Neural progenitor cell (in vitro differentiated cells): ENCODE results near the gene GDPD4. TPM values are rescaled to one million over a fixed set of nuclear protein-coding genes. Genes with fewer than 3 reads are reported as not detected.

ENCODE experiments used
- DNase-seq: peaks from one replicate; pipeline ENCODE4 v3.0.0-alpha.2; 2016; ENCODE audit warnings: low spot score
- H2AFZ ChIP-seq: fragments of 200-600 bp; sonication (generic); replicated peaks from 2 replicates; pipeline ENCODE4 v1.6.1; 2016; ENCODE audit warnings: antibody characterized with exemption
- H3F3A ChIP-seq: fragments of 200-600 bp; sonication (generic); 2 replicates; pipeline ENCODE4 v1.6.1; 2016; ENCODE audit warnings: antibody characterized with exemption, low read depth
- H3K27ac ChIP-seq: fragments of 200-600 bp; sonication (generic); 2 replicates; pipeline ENCODE4 v1.5.1; 2016; ENCODE audit warnings: mild to moderate bottlenecking
- H3K27me3 ChIP-seq: fragments of 200-600 bp; sonication (generic); 2 replicates; pipeline ENCODE4 v1.6.1; 2016; ENCODE audit warnings: mild to moderate bottlenecking, moderate library complexity
- H3K36me3 ChIP-seq: fragments of 200-600 bp; sonication (generic); 2 replicates; pipeline ENCODE4 v1.5.1; 2016
- H3K4me1 ChIP-seq: fragments of 200-600 bp; sonication (generic); 2 replicates; pipeline ENCODE4 v1.6.1; 2016; ENCODE audit warnings: mixed run types
- H3K4me2 ChIP-seq: fragments of 200-600 bp; sonication (generic); 2 replicates; pipeline ENCODE4 v1.6.1; 2016
- H3K4me3 ChIP-seq: fragments of 200-600 bp; sonication (generic); 2 replicates; pipeline ENCODE4 v1.5.1; 2016
- H3K79me2 ChIP-seq: fragments of 200-600 bp; sonication (generic); 2 replicates; pipeline ENCODE4 v1.6.1; 2016; ENCODE audit warnings: low read depth
- H3K9ac ChIP-seq: fragments of 200-600 bp; sonication (generic); 2 replicates; pipeline ENCODE4 v1.6.1; 2016
- H3K9me3 ChIP-seq: fragments of 200-600 bp; sonication (generic); 2 replicates; pipeline ENCODE4 v1.5.1; 2016; ENCODE audit warnings: low read depth
- H4K20me1 ChIP-seq: fragments of 200-600 bp; sonication (generic); 2 replicates; pipeline ENCODE4 v1.6.1; 2016; ENCODE audit warnings: low read depth
- H3K27ac Mint-ChIP-seq: 3 replicates; pipeline ENCODE4 v1.8.0; 2021; ENCODE audit warnings: mixed read lengths
- H3K27me3 Mint-ChIP-seq: 2 replicates; pipeline ENCODE4 v1.8.0; 2022; ENCODE audit warnings: low read depth, mild to moderate bottlenecking, inconsistent platforms, moderate library complexity, mixed read lengths; ENCODE audit not compliant: insufficient read depth
- H3K36me3 Mint-ChIP-seq: 3 replicates; pipeline ENCODE4 v1.8.0; 2021; ENCODE audit warnings: mixed read lengths
- H3K4me1 Mint-ChIP-seq: 3 replicates; pipeline ENCODE4 v1.8.0; 2021; ENCODE audit warnings: mixed read lengths
- H3K4me3 Mint-ChIP-seq: 3 replicates; pipeline ENCODE4 v1.8.0; 2021; ENCODE audit warnings: mild to moderate bottlenecking, moderate library complexity, mixed read lengths
- H3K9me3 Mint-ChIP-seq: 3 replicates; pipeline ENCODE4 v1.8.0; 2020; ENCODE audit warnings: mixed read lengths
- CTCF ChIP-seq: fragments of 200-600 bp; sonication (generic); IDR thresholded peaks from 2 replicates; pipeline ENCODE4 v1.5.1; 2017; ENCODE audit warnings: antibody characterized with exemption, mild to moderate bottlenecking
- EZH2 ChIP-seq: fragments of 200-600 bp; sonication (generic); IDR thresholded peaks from 2 replicates; pipeline ENCODE4 v1.6.1; 2017; ENCODE audit warnings: antibody characterized with exemption, mild to moderate bottlenecking, moderate library complexity
- EZH2phosphoT487 ChIP-seq: fragments of 200-600 bp; sonication (generic); IDR thresholded peaks from 2 replicates; pipeline ENCODE4 v1.6.1; 2017; ENCODE audit warnings: antibody characterized with exemption
- total RNA-seq: library from RNA; depleted of rRNA; stranded (reverse); fragments of >200 nt; gene quantifications from 2 replicates; pipeline ENCODE4 v1.2.3, GENCODE V29; 2015; ENCODE audit warnings: low replicate concordance

Gene GDPD4
- total RNA-seq, 1 donor from 2014 or later: not detected

GRCh38 chr11:77171885-77172665 is 129.4 kb downstream of the GDPD4 start:
- no peak overlapping the region for H3K27ac ChIP-seq
- peaks cover 70% of the 10 kb centered on the region for H3K4me1 Mint-ChIP-seq
- TF ChIP-seq EZH2phosphoT487 (no peak), CTCF (no peak), EZH2 (no peak)
- H3K4me3 ChIP-seq: peak overlapping the region; percentile 16
- peaks cover 22% of the 10 kb centered on the region for H3K27me3 Mint-ChIP-seq
- H3K36me3 Mint-ChIP-seq: no peaks in the 10 kb centered on the region
- no peaks in the 10 kb centered on the region for H3K79me2 ChIP-seq
- H3K4me3 Mint-ChIP-seq: peak overlapping the region; percentile 57
- peaks cover 54% of the 10 kb centered on the region for H3K4me1 ChIP-seq
- H3K27me3 ChIP-seq: no peaks in the 10 kb centered on the region
- H3K36me3 ChIP-seq: no peaks in the 10 kb centered on the region
- peaks cover 30% of the 10 kb centered on the region for H3F3A ChIP-seq
- no peak overlapping the region for H3K9ac ChIP-seq
- H3K4me2 ChIP-seq: peak overlapping the region; percentile 78
- DNase-seq: peak; percentile 95
- H3K27ac Mint-ChIP-seq: no peak overlapping the region
- no peak overlapping the region for H2AFZ ChIP-seq
- no peaks in the 10 kb centered on the region for H3K9me3 ChIP-seq
- H4K20me1 ChIP-seq: no peaks in the 10 kb centered on the region
- no peaks in the 10 kb centered on the region for H3K9me3 Mint-ChIP-seq

- Histone ChIP-seq H4K20me1 (no peaks in the 10 kb centered on the region), H3K27ac (no peak overlapping the region), H3K4me1 (peaks cover 52% of the 10 kb centered on the region), H3K9ac (no peak overlapping the region), H3F3A (peaks cover 24% of the 10 kb centered on the region), H3K4me3 (no peak overlapping the region), H3K79me2 (no peaks in the 10 kb centered on the region), H3K36me3 (no peaks in the 10 kb centered on the region), H3K4me2 (peak overlapping the region; percentile 78), H2AFZ (no peak overlapping the region), H3K9me3 (no peaks in the 10 kb centered on the region), H3K27me3 (no peaks in the 10 kb centered on the region)
- Mint-ChIP-seq H3K4me3 (no peak overlapping the region), H3K36me3 (no peaks in the 10 kb centered on the region), H3K9me3 (no peaks in the 10 kb centered on the region), H3K27me3 (peaks cover 19% of the 10 kb centered on the region), H3K4me1 (peaks cover 64% of the 10 kb centered on the region), H3K27ac (no peak overlapping the region)
- DNase-seq: no peak
- no peak for TF ChIP-seq EZH2phosphoT487
Observed at GRCh38 chr11:77171254-77171653, 130.2 kb downstream of the GDPD4 start.

- H3K4me3 ChIP-seq: no peak overlapping the region
- no peaks in the 10 kb centered on the region for H3K27me3 ChIP-seq
- H4K20me1 ChIP-seq: no peaks in the 10 kb centered on the region
Observed at GRCh38 chr11:77170107-77170506, 131.4 kb downstream of the GDPD4 start.

More at GRCh38 chr11:77170107-77170506, 131.4 kb downstream of the GDPD4 start:
- H3F3A ChIP-seq: peaks cover 18% of the 10 kb centered on the region
- peaks cover 52% of the 10 kb centered on the region for H3K4me1 Mint-ChIP-seq
- peak overlapping the region; percentile 9 for H3K4me2 ChIP-seq
- peak overlapping the region; percentile 12 for H2AFZ ChIP-seq
- TF ChIP-seq CTCF (no peak), EZH2phosphoT487 (no peak), EZH2 (no peak)
- peaks cover 19% of the 10 kb centered on the region for H3K27me3 Mint-ChIP-seq
- H3K9me3 Mint-ChIP-seq: no peaks in the 10 kb centered on the region
- H3K4me1 ChIP-seq: peaks cover 42% of the 10 kb centered on the region
- DNase-seq: peak; percentile 60
- no peaks in the 10 kb centered on the region for H3K79me2 ChIP-seq
- H3K4me3 Mint-ChIP-seq: no peak overlapping the region
- no peaks in the 10 kb centered on the region for H3K9me3 ChIP-seq
- H3K27ac ChIP-seq: no peak overlapping the region
- peak overlapping the region; percentile 94 for H3K27ac Mint-ChIP-seq
- no peaks in the 10 kb centered on the region for H3K36me3 ChIP-seq
- no peak overlapping the region for H3K9ac ChIP-seq
- no peaks in the 10 kb centered on the region for H3K36me3 Mint-ChIP-seq
